Ovary (tissue), 3 donors: Measurements from ENCODE around the gene RHOV.

ENCODE experiments used
- POLR2A ChIP-seq: fragments of 450-650 bp; IDR thresholded peaks from one replicate; pipeline ENCODE4 v1.6.1; 2017; ENCODE audit warnings: antibody characterized with exemption, mild to moderate bottlenecking, moderate library complexity
- TF ChIP-seq, protein P1 (sequence below), 3 donors: fragments of 450-650 bp in 2 of 3; fragments of 200-600 bp in 1 of 3; IDR thresholded peaks; one replicate each; pipeline versions ENCODE4 v1.5.1 to v1.8.0; 2016 to 2022; ENCODE audit warnings: antibody characterized with exemption in 3 of 3, mild to moderate bottlenecking in 1 of 3
- donor health status: DM: no; HTN: no; CAD: no.

DNA sequence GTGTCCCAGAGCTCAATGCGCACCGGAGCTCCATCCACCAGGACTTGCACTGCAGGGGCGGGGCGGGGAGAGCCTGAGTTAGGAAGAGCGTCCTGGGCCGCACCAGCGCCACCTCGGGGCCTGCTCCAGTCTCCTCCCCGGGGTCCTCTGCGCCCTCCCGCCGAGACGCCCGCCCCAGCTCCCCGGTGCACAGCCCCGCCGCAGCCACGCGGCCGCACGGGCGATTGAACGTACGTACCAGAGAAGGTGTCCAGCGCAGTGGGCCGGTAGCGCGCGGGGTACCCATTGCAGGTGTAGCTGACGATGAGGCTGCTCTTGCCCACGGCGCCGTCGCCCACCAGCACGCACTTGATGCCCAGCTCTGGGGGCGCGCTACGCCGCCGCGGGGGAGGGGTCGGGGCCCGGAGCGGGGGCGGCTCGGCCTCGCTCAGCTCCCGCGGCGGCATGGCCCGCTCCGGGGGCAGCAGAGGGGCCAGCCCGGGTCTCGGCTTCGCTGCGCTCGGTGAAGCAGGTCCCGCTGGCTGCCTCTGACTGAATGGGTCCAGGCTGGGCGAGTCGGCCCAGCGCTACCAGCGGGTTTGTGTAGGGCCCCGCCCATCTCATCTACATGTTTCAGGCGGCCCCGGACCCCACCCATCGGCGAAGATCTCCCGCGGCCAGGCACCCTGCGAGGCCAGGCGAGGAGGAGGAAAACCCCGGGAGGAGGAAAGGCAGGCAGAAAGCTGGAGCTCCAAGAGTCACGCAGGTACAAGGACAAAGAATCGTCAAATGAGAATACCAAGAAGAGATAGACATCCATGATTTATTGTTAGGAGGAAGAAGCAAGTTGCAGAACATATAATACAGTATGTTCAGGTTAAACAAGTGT is at the start of gene RHOV:
- TF ChIP-seq POLR2A: no peak
- TF ChIP-seq, protein P1, sequence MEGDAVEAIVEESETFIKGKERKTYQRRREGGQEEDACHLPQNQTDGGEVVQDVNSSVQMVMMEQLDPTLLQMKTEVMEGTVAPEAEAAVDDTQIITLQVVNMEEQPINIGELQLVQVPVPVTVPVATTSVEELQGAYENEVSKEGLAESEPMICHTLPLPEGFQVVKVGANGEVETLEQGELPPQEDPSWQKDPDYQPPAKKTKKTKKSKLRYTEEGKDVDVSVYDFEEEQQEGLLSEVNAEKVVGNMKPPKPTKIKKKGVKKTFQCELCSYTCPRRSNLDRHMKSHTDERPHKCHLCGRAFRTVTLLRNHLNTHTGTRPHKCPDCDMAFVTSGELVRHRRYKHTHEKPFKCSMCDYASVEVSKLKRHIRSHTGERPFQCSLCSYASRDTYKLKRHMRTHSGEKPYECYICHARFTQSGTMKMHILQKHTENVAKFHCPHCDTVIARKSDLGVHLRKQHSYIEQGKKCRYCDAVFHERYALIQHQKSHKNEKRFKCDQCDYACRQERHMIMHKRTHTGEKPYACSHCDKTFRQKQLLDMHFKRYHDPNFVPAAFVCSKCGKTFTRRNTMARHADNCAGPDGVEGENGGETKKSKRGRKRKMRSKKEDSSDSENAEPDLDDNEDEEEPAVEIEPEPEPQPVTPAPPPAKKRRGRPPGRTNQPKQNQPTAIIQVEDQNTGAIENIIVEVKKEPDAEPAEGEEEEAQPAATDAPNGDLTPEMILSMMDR (IDR thresholded peaks at IDR 0.05): no peak
